Vagina (tissue), 2 donors: ENCODE data around the gene GPR17. TPM values are rescaled to one million over a fixed set of nuclear protein-coding genes. Genes with fewer than 3 reads are reported as not detected.
A peak's percentile ranks its signal among the peaks of the same experiment; 100 is the strongest.

ENCODE experiments used
- DNase-seq, 2 donors: peaks; one replicate each; pipeline ENCODE4 v3.0.0-alpha.2; 2017; ENCODE audit errors: extremely low spot score in 2 of 2
- H3K27ac ChIP-seq: fragments of 200-600 bp; sonication (generic); one replicate; pipeline ENCODE4 v1.5.1; 2019
- H3K27me3 ChIP-seq: fragments of 200-600 bp; sonication (generic); one replicate; pipeline ENCODE4 v1.5.1; 2019
- H3K36me3 ChIP-seq, 2 donors: fragments of 200-600 bp; sonication (generic); one replicate each; pipeline ENCODE4 v1.5.1; 2017 to 2019
- H3K4me1 ChIP-seq: fragments of 200-600 bp; sonication (generic); one replicate; pipeline ENCODE4 v1.5.1; 2019
- H3K4me3 ChIP-seq, 2 donors: fragments of 200-600 bp; sonication (generic); 1 replicate in 1 of 2; 2 replicates in 1 of 2; pipeline ENCODE4 v1.5.1; 2016 to 2019
- H3K9me3 ChIP-seq: fragments of 200-600 bp; sonication (generic); one replicate; pipeline ENCODE4 v1.5.1; 2019
- POLR2A ChIP-seq, 2 donors: fragments of 450-650 bp; IDR thresholded peaks; one replicate each; pipeline ENCODE4 v1.6.1; 2017; ENCODE audit warnings: antibody characterized with exemption in 2 of 2, mild to moderate bottlenecking in 2 of 2, moderate library complexity in 2 of 2
- POLR2AphosphoS5 ChIP-seq, 2 donors: sonication (generic); formaldehyde crosslinking; IDR thresholded peaks; one replicate each; pipeline ENCODE4 v1.9.0; 2017; ENCODE audit warnings: antibody characterized with exemption in 2 of 2, mild to moderate bottlenecking in 2 of 2, low read depth in 1 of 2; ENCODE audit not compliant: insufficient read depth in 1 of 2
- intact Hi-C: fragments of 100-400 bp; cut with DNase I; formaldehyde crosslinking; loops from one replicate; pipeline ENCODE4 v1.15.1; 2023
- total RNA-seq: library from RNA; depleted of rRNA; stranded (reverse); fragments of >200 nt; gene quantifications from one replicate; pipeline ENCODE4 v1.2.3, GENCODE V29; 2016
- TF ChIP-seq, protein P1 (sequence below), 3 experiments: fragments of 450-650 bp in 2 of 3; fragments of 200-600 bp in 1 of 3; sonication (generic) in 1 of 3; IDR thresholded peaks; one replicate each; pipeline ENCODE4 v1.5.1; 2017 to 2019; ENCODE audit warnings: antibody characterized with exemption in 3 of 3, mild to moderate bottlenecking in 2 of 3, moderate library complexity in 2 of 3

GPR17 gene
- total RNA-seq, 1 donor from 2014 or later = not detected

DNA sequence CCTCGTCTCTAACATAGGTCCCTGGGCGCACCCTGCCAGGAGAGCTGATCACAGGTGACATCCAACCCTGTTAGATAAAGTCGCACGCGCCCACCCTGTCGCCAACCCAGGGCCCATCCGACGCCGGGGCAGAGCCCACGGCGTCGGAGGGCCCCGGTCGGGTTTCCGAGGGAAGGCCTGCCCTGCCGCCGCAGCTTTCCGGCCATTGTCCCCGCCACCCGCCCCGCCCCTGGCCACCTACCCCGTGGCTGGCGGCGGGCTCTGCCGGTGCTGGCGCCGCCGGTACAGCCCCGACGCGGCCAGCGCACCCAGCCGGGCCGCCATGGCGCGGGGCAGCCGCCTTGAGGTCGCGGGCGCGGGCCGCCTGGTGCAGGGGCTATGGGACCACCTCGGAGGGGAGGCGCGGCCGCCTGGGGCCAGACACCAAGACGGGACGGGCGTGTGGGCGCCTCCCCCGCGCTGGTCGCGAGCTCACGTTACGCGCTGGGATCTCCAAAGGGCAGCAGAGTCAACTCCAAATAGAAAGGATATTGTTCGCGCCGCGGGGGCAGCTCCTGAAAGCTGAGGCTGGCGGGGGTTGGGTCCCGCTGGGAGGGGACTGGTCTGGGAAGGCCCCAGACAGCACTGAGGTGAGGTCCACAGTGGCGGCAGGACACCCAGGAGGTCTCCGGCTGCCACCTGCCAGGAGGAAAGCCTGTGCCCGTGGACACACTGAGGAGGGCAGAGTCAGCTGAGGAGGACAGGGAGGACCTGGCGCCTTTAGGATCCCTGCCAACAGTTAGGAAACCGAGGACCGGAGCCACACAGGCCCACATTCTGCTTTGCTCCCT lies 18.3 kb downstream of the GPR17 start:
- Histone ChIP-seq H3K36me3 (no peaks in the 10 kb centered on the region), H3K4me1 (peaks cover 48% of the 10 kb centered on the region), H3K27ac (peak overlapping the region; percentile 36), H3K27me3 (no peaks in the 10 kb centered on the region), H3K9me3 (no peaks in the 10 kb centered on the region), H3K4me3 (peak overlapping the region; percentile 29 to 48)
- DNase-seq = no peak
- intact Hi-C loops = no loop called here
- TF ChIP-seq, protein P1, sequence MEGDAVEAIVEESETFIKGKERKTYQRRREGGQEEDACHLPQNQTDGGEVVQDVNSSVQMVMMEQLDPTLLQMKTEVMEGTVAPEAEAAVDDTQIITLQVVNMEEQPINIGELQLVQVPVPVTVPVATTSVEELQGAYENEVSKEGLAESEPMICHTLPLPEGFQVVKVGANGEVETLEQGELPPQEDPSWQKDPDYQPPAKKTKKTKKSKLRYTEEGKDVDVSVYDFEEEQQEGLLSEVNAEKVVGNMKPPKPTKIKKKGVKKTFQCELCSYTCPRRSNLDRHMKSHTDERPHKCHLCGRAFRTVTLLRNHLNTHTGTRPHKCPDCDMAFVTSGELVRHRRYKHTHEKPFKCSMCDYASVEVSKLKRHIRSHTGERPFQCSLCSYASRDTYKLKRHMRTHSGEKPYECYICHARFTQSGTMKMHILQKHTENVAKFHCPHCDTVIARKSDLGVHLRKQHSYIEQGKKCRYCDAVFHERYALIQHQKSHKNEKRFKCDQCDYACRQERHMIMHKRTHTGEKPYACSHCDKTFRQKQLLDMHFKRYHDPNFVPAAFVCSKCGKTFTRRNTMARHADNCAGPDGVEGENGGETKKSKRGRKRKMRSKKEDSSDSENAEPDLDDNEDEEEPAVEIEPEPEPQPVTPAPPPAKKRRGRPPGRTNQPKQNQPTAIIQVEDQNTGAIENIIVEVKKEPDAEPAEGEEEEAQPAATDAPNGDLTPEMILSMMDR (IDR thresholded peaks at IDR 0.05) = no peak
- TF ChIP-seq POLR2A (IDR thresholded peaks at IDR 0.05) = no peak
- TF ChIP-seq POLR2AphosphoS5 (IDR thresholded peaks at IDR 0.05; ENCODE audit: insufficient read depth in 1 of 2, low read depth in 1 of 2) = no peak

DNA sequence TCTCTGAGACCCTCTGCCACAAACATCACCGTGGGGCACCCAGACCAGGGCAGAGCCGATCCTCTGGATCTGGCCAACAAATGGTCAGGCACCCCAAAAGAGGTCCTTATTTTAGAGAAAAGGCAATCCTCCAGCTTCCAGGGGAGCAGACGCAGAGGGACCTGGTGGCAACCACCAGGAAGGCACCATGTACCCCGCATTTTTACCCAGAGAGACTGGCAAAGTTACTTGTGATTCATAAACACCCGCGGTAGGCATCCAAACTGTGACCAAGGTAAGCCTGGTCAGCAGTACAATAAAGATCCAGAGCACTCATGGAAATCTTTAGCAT lies 18.9 kb downstream of the GPR17 start:
- no peaks in the 10 kb centered on the region for H3K27me3 ChIP-seq
- H3K4me3 ChIP-seq = peak overlapping the region; percentile 29 to 48
- peak overlapping the region; percentile 36 for H3K27ac ChIP-seq
- H3K9me3 ChIP-seq = no peaks in the 10 kb centered on the region
- H3K4me1 ChIP-seq = peaks cover 42% of the 10 kb centered on the region
- H3K36me3 ChIP-seq = no peaks in the 10 kb centered on the region
- intact Hi-C loops = no loop called here
- DNase-seq = no peak
- TF ChIP-seq, protein P1 (IDR thresholded peaks at IDR 0.05) = no peak
- TF ChIP-seq POLR2AphosphoS5 (IDR thresholded peaks at IDR 0.05; ENCODE audit: insufficient read depth in 1 of 2, low read depth in 1 of 2) (no peak), POLR2A (IDR thresholded peaks at IDR 0.05) (no peak)

DNA sequence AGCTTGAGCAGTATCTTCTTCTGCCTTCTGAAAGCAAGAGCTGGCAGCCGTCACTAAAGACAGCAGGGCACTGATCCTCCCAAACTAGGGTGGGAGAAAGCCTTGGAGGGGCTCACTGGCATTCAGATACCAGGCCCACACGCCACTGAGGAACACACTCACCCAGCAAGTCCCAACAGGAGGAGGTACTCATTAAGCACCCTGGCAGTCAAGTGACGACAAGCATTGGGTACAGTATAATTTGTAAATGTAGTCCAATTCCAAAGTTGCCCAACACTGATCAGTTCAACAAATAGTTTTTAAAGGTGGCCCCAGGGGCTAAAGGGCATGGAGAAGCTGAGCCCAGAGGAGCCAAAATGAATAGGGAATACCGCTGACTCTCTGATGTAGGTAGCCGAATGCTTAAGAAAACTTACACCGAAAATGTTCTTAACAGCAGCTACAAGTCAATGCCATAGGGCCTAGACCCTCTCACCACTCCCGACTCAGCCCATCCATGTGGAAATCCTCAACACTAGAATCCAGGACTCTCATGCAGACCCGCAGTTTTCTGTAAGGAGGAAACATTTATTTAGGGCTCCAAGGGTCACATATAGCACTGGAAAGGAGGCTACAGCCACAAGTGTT lies 19.4 kb downstream of the GPR17 start:
- H3K27me3 ChIP-seq = no peaks in the 10 kb centered on the region
- intact Hi-C loops = no loop called here
- H3K9me3 ChIP-seq = no peaks in the 10 kb centered on the region
- DNase-seq = no peak
- peaks cover 41% of the 10 kb centered on the region for H3K4me1 ChIP-seq
- TF ChIP-seq POLR2AphosphoS5 (IDR thresholded peaks at IDR 0.05; ENCODE audit: insufficient read depth in 1 of 2, low read depth in 1 of 2) = no peak
- TF ChIP-seq, protein P1 (IDR thresholded peaks at IDR 0.05) = no peak
- no peak for TF ChIP-seq POLR2A (IDR thresholded peaks at IDR 0.05)
- H3K4me3 ChIP-seq = no peak overlapping the region
- no peaks in the 10 kb centered on the region for H3K36me3 ChIP-seq
- no peak overlapping the region for H3K27ac ChIP-seq

DNA sequence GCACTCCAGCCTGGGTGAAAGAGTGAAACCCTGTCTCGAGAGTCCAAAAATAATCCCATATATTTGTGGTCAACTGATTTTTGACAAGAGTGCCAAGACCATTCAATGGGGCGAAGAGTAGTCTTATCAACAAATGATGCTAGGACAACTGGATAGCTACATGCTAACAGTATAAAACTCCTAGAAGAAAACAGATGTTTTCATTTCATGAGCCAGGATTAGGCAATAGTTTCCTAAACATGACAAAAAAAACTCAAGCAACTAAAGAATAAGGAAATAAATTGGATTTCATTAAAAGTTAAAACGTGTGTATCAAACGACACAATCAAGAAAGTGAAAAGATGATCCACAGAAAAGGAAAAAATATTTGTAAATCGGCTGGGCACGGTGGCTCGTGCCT lies 23.1 kb downstream of the GPR17 start:
- no peak for DNase-seq
- TF ChIP-seq POLR2A (IDR thresholded peaks at IDR 0.05) = no peak
- TF ChIP-seq, protein P1 (IDR thresholded peaks at IDR 0.05) = no peak
- no peak for TF ChIP-seq POLR2AphosphoS5 (IDR thresholded peaks at IDR 0.05; ENCODE audit: insufficient read depth in 1 of 2, low read depth in 1 of 2)
- Histone ChIP-seq H3K4me3 (no peak overlapping the region), H3K27me3 (no peaks in the 10 kb centered on the region), H3K9me3 (no peaks in the 10 kb centered on the region), H3K27ac (peak overlapping the region; percentile 28), H3K4me1 (peaks cover 17% of the 10 kb centered on the region), H3K36me3 (no peaks in the 10 kb centered on the region)
- intact Hi-C loops = no loop called here
